Esophagus squamous epithelium (tissue), 4 donors: ENCODE data around the gene WBP2NL.

Experiments
- CTCF ChIP-seq, 6 experiments: fragments of 450-650 bp in 4 of 6; fragments of 200-600 bp in 2 of 6; sonication (generic) in 2 of 6; IDR thresholded peaks; one replicate each; pipeline ENCODE4 v1.5.1; 2016 to 2019; ENCODE audit warnings: antibody characterized with exemption in 6 of 6, mild to moderate bottlenecking in 4 of 6, moderate library complexity in 4 of 6
- POLR2A ChIP-seq, 4 donors: fragments of 450-650 bp; IDR thresholded peaks; one replicate each; pipeline ENCODE4 v1.6.1; 2017; ENCODE audit warnings: antibody characterized with exemption in 4 of 4, mild to moderate bottlenecking in 4 of 4, moderate library complexity in 3 of 4

- TF ChIP-seq POLR2A (IDR thresholded peaks at IDR 0.05) (peak in 3 of 4 donors; percentile 62 to 90 (median 70)), CTCF (IDR thresholded peaks at IDR 0.05) (no peak)
These were observed 72.2 kb downstream of the WBP2NL start, which contains the start of gene NAGA for GRCh38 chr22:42070517-42071422.
